Cardiac muscle cell (in vitro differentiated cells and primary cell): ENCODE measurements around the gene COL1A1. TPM values are rescaled to one million over a fixed set of nuclear protein-coding genes. Genes with fewer than 3 reads are reported as not detected.

Source experiments
- DNase-seq, 2 donors: peaks; one replicate each; pipeline versions ENCODE4 v3.0.0 to v3.0.0-alpha.2; 2010 to 2017; ENCODE audit warnings: low read depth in 1 of 2, low spot score in 1 of 2
- H3K27ac ChIP-seq: fragments of 200-600 bp; sonication (generic); 2 replicates; pipeline ENCODE4 v1.5.1; 2016
- H3K27me3 ChIP-seq: fragments of 200-600 bp; sonication (generic); 2 replicates; pipeline ENCODE4 v1.6.0; 2016; ENCODE audit warnings: control low read depth
- H3K36me3 ChIP-seq: fragments of 200-600 bp; sonication (generic); 2 replicates; pipeline ENCODE4 v1.5.1; 2016; ENCODE audit warnings: control low read depth
- H3K4me1 ChIP-seq: fragments of 200-600 bp; sonication (generic); 2 replicates; pipeline ENCODE4 v1.8.1; 2017; ENCODE audit warnings: low read depth, mild to moderate bottlenecking, mixed run types
- H3K4me3 ChIP-seq: fragments of 200-600 bp; sonication (generic); 2 replicates; pipeline ENCODE4 v1.5.1; 2016; ENCODE audit warnings: mild to moderate bottlenecking
- H3K9me3 ChIP-seq: fragments of 200-600 bp; sonication (generic); 2 replicates; pipeline ENCODE4 v1.5.1; 2017; ENCODE audit warnings: low read depth, mild to moderate bottlenecking, control low read depth
- polyA plus RNA-seq: library from polyadenylated mRNA; unstranded; fragments of >200 nt; fragmentation: Nextera tagmentation; extraction: Ambion mirVana; gene quantifications from 2 replicates; pipeline ENCODE4 v1.2.1, GENCODE V29; 2016
- total RNA-seq: library from RNA; depleted of rRNA; stranded (reverse); fragments of >200 nt; gene quantifications from 2 replicates; pipeline ENCODE4 v1.2.3, GENCODE V29; 2016
- TF ChIP-seq, protein P1 (sequence below): IDR thresholded peaks from 2 replicates; pipeline ENCODE4 v1.5.1; 2012; ENCODE audit warnings: low read depth, mild to moderate bottlenecking, low read length

Gene COL1A1
- total and polyA plus RNA-seq, 2 experiments from 2014 or later, result 127 to 261 TPM

DNA sequence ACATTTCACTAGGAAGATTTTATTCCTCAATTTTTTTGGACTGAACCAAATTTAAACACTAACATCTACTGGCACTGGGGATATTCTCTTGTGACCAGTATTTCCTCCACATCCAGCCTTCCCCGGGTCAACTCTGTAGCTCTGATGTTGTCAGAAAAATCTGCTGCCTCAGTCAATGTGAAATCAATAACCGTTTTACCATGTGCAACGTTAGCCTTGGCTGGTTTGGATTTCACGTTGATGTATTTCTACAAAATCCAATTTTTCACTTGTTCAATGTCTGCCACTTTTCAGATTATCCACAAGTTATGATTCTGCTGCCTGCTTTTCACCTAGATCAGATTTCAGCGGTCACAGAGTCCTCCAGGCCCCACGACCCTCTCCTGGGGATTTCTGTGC, 28.5 kb downstream of the COL1A1 start:
- no peaks in the 10 kb centered on the region for H3K27me3 ChIP-seq
- TF ChIP-seq, protein P1, sequence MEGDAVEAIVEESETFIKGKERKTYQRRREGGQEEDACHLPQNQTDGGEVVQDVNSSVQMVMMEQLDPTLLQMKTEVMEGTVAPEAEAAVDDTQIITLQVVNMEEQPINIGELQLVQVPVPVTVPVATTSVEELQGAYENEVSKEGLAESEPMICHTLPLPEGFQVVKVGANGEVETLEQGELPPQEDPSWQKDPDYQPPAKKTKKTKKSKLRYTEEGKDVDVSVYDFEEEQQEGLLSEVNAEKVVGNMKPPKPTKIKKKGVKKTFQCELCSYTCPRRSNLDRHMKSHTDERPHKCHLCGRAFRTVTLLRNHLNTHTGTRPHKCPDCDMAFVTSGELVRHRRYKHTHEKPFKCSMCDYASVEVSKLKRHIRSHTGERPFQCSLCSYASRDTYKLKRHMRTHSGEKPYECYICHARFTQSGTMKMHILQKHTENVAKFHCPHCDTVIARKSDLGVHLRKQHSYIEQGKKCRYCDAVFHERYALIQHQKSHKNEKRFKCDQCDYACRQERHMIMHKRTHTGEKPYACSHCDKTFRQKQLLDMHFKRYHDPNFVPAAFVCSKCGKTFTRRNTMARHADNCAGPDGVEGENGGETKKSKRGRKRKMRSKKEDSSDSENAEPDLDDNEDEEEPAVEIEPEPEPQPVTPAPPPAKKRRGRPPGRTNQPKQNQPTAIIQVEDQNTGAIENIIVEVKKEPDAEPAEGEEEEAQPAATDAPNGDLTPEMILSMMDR, result no peak
- DNase-seq, result no peak
- peak overlapping the region; percentile 86 for H3K27ac ChIP-seq
- H3K4me1 ChIP-seq, result peaks cover 16% of the 10 kb centered on the region
- no peaks in the 10 kb centered on the region for H3K9me3 ChIP-seq
- no peak overlapping the region for H3K4me3 ChIP-seq
- H3K36me3 ChIP-seq, result no peaks in the 10 kb centered on the region

DNA sequence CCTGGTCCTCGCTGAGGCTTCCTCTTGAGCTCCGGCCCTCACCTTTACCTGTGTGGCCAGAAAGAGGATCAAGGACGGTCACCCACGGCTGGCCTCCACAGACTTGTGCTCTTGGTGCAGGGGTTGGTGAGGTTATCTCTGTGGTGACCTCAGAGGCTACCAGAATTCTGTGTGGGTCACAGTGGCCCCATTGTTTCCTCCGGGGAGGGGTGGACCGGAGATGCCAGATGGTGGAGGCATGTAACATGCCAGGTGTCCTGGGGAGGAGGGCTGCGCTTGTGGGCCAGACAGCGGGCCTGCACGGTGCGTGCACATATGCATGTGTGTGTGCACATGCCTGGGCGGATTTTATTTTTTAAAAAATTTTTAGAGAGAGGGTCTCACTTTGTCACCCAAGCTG, 29.3 kb downstream of the COL1A1 start:
- TF ChIP-seq, protein P1, result no peak
- H3K9me3 ChIP-seq, result no peaks in the 10 kb centered on the region
- H3K36me3 ChIP-seq, result no peaks in the 10 kb centered on the region
- no peak overlapping the region for H3K4me3 ChIP-seq
- H3K27ac ChIP-seq, result no peak overlapping the region
- H3K27me3 ChIP-seq, result no peaks in the 10 kb centered on the region
- H3K4me1 ChIP-seq, result peaks cover 11% of the 10 kb centered on the region
- no peak for DNase-seq

DNA sequence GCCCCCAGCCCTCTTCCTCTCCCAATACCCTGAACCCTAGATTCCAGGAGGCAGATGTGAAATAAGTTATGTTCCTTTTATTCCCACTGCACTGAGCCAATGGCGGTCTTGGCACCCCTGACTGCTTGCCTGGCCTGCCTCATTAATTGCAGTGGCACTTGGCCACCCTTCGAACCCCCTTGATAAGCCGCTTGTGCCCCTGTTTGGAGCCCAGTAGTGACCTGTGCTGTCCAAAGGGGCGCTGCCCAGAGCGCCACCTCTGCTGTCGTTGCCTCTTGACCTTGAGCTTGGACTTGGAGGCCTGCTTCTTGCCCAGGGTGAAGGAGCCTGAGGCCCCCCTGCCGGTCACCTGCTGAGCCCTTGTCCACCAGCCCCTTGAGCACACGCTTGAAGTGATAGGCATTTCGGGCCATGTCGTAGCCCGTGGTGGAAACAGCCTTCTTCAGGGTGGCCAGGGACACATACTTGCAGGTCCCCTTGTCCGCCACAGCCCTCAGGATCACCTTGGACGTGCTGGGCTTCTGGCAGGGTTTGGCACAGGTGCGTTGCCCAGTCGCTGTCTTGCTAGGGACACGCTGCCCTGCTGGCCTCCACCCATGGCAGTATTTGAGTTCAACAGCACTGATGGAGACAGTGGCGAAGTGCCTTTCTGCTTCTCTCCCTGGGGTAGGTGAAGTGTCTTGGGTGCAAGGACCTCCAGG, 29.9 kb downstream of the COL1A1 start:
- Histone ChIP-seq H3K27ac (no peak overlapping the region), H3K36me3 (no peaks in the 10 kb centered on the region), H3K27me3 (no peaks in the 10 kb centered on the region), H3K9me3 (no peaks in the 10 kb centered on the region), H3K4me3 (no peak overlapping the region), H3K4me1 (peaks cover 15% of the 10 kb centered on the region)
- no peak for DNase-seq
- TF ChIP-seq, protein P1, result no peak

DNA sequence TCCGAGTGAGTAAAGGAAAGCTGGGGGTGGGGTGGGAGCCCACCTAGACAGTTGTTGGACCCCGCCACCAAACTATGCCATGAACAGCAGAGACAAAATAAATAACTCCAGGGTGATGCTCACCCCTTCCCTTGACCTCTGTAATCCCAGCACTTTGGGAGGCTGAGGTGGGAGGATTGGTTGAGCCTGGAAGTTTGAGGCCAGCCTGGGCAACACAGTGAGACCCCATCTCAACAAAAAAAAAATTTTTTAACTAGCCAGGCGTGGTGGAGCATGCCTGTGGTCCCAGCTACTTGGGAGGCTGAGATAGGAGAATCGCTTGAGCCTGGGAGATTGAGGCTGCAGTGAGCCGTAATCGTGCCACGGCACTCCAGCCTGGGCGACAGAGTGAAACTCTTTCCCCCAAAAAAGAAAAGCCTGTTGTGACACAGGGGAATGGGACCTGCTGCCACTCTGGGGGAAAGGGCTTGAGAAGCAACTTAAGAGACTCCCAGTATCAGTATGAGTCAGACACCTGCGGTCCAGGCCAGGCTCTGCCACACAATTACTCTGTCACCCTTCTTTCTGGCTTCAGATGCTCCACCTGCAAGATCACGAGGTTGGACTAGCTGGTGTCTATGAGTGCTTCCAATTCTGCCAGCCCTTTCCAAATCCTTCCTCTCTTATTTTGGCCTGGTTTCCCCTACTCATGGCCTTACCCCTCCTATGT, 30.6 kb downstream of the COL1A1 start:
- Histone ChIP-seq H3K4me1 (peaks cover 22% of the 10 kb centered on the region), H3K36me3 (no peaks in the 10 kb centered on the region), H3K4me3 (no peak overlapping the region), H3K9me3 (no peaks in the 10 kb centered on the region), H3K27me3 (no peaks in the 10 kb centered on the region), H3K27ac (no peak overlapping the region)
- TF ChIP-seq, protein P1, result no peak
- no peak for DNase-seq

DNA sequence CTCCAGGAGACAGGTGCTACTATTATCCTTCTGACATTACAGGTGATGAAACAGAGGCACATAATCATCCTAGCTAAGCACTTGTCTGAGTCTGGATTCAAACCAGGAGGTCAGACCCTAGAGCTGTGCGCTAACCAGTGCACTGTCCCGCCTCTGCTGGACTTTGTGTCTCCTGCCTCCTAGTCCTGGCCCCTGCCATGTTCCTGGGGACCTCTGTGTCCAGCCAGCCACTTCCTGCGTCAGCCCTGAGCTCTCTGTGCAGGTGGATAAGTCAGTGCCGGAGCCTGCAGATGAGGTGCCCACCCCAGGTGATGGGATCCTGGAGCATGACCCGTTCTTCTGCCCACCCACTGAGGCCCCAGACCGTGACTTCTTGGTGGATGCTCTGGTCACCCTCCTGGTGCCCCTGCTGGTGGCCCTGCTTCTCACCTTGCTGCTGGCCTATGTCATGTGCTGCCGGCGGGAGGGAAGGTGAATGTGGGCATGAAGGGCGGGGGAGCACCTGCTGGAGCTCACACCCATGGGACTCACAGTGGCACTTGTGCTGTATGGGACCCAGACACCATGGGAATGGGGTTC, 31.5 kb downstream of the COL1A1 start:
- H3K27ac ChIP-seq, result no peak overlapping the region
- no peak overlapping the region for H3K4me3 ChIP-seq
- no peaks in the 10 kb centered on the region for H3K36me3 ChIP-seq
- no peaks in the 10 kb centered on the region for H3K27me3 ChIP-seq
- TF ChIP-seq, protein P1, result no peak
- DNase-seq, result no peak
- H3K4me1 ChIP-seq, result peaks cover 29% of the 10 kb centered on the region
- no peaks in the 10 kb centered on the region for H3K9me3 ChIP-seq
